ENCODE measurements around the gene COQ4. TPM values are rescaled to one million over a fixed set of nuclear protein-coding genes. Genes with fewer than 3 reads are reported as not detected.
"Not testable (repeated sequence)": the region's sequence is repeated elsewhere in the genome, so short reads cannot be mapped to it uniquely, and the experiment has no call there.

The COQ4 gene
- total RNA-seq, 1 experiment from 2014 or later, result 34.0 TPM

- no peaks in the 10 kb centered on the region for H3K9me3 Mint-ChIP-seq (ENCODE audit: low read depth, unreplicated experiment)
- no TSS peak for BruUV-seq (replicated peaks)
- H3K4me1 Mint-ChIP-seq (ENCODE audit: low read depth, unreplicated experiment), result peaks cover 19% of the 10 kb centered on the region
- intact Hi-C loops (cut with micrococcal nuclease; ENCODE audit: unreplicated experiment), result no loop called here
- peaks cover 50% of the 10 kb centered on the region for H3K36me3 Mint-ChIP-seq (ENCODE audit: insufficient read depth, unreplicated experiment)
- CTCF ChIA-PET, result interaction anchor here (0.6 to 0.8 kb wide), 3 partner anchors 12 to 88 kb away, joined by 3 read pairs; no protein-coding TSS in a partner anchor
- no peak for TF ChIP-seq CTCF (IDR thresholded peaks at IDR 0.05; ENCODE audit: unreplicated experiment)
- H3K27ac Mint-ChIP-seq (ENCODE audit: unreplicated experiment), result peak within 1 kb of the TSS; percentile 86
- no peaks in the 10 kb centered on the region for H3K27me3 Mint-ChIP-seq (ENCODE audit: unreplicated experiment)
- peak within 1 kb of the TSS; percentile 77 for H3K4me3 Mint-ChIP-seq (ENCODE audit: low read depth, unreplicated experiment)
- peak; percentile 98 for DNase-seq
Measured at GRCh38 chr9:128276008-128276573, 46.5 kb upstream of the COQ4 start, which contains the start of gene SWI5. Gene SWI5, plus strand, starts transcription at chr9:128276276.

- DNase-seq, result peak; percentile 3
- CTCF ChIA-PET, result no interaction called here
Measured at GRCh38 chr9:128276574-128277270, 45.9 kb upstream of the COQ4 start.

GRCh38 chr9:128279088-128280073 lies 43.3 kb upstream of the COQ4 start:
- H3K27ac Mint-ChIP-seq (ENCODE audit: unreplicated experiment); CTCF ChIA-PET; intact Hi-C loops (cut with micrococcal nuclease; ENCODE audit: unreplicated experiment): not testable (repeated sequence)

More at GRCh38 chr9:128276574-128277270, 45.9 kb upstream of the COQ4 start:
- no peaks in the 10 kb centered on the region for H3K27me3 Mint-ChIP-seq (ENCODE audit: unreplicated experiment)
- H3K4me1 Mint-ChIP-seq (ENCODE audit: low read depth, unreplicated experiment), result peaks cover 12% of the 10 kb centered on the region
- TF ChIP-seq CTCF (IDR thresholded peaks at IDR 0.05; ENCODE audit: unreplicated experiment), result no peak
- no peaks in the 10 kb centered on the region for H3K9me3 Mint-ChIP-seq (ENCODE audit: low read depth, unreplicated experiment)
- intact Hi-C loops (cut with micrococcal nuclease; ENCODE audit: unreplicated experiment), result no loop called here
- H3K36me3 Mint-ChIP-seq (ENCODE audit: insufficient read depth, unreplicated experiment), result peaks cover 47% of the 10 kb centered on the region
- BruUV-seq (replicated peaks), result no TSS peak
- peak overlapping the region; percentile 77 for H3K4me3 Mint-ChIP-seq (ENCODE audit: low read depth, unreplicated experiment)
- H3K27ac Mint-ChIP-seq (ENCODE audit: unreplicated experiment), result peak overlapping the region; percentile 86

GRCh38 chr9:128280084-128280622 lies 42.5 kb upstream of the COQ4 start:
- no peak for DNase-seq
- no TSS peak for BruUV-seq (replicated peaks)
- Mint-ChIP-seq H3K27me3 (ENCODE audit: unreplicated experiment) (no peaks in the 10 kb centered on the region), H3K4me1 (ENCODE audit: low read depth, unreplicated experiment) (peaks cover 11% of the 10 kb centered on the region), H3K36me3 (ENCODE audit: insufficient read depth, unreplicated experiment) (peaks cover 33% of the 10 kb centered on the region), H3K4me3 (ENCODE audit: low read depth, unreplicated experiment) (no peak overlapping the region), H3K9me3 (ENCODE audit: low read depth, unreplicated experiment) (no peaks in the 10 kb centered on the region), H3K27ac (ENCODE audit: unreplicated experiment) (no peak overlapping the region)
- TF ChIP-seq CTCF (IDR thresholded peaks at IDR 0.05; ENCODE audit: unreplicated experiment), result no peak
- CTCF ChIA-PET, result interaction anchor here (0.7 kb wide), 1 partner anchor 717 kb away, joined by 3 read pairs; no protein-coding TSS in a partner anchor
- intact Hi-C loops (cut with micrococcal nuclease; ENCODE audit: unreplicated experiment), result no loop called here

More at GRCh38 chr9:128279088-128280073, 43.3 kb upstream of the COQ4 start:
- peaks cover 11% of the 10 kb centered on the region for H3K4me1 Mint-ChIP-seq (ENCODE audit: low read depth, unreplicated experiment)
- H3K36me3 Mint-ChIP-seq (ENCODE audit: insufficient read depth, unreplicated experiment), result peaks cover 39% of the 10 kb centered on the region
- H3K4me3 Mint-ChIP-seq (ENCODE audit: low read depth, unreplicated experiment); BruUV-seq (replicated peaks); H3K27me3 Mint-ChIP-seq (ENCODE audit: unreplicated experiment); H3K9me3 Mint-ChIP-seq (ENCODE audit: low read depth, unreplicated experiment); DNase-seq: not testable (repeated sequence)

Data from Calu3 (cell line).